GM21367 (cell line): ENCODE results near the gene MYO18A.

Experiments
- ATAC-seq: cut with Tn5 transposase; IDR thresholded peaks from one replicate; pipeline ENCODE4 v1.9.1; 2021; ENCODE audit not compliant: unreplicated experiment

Gene MYO18A

GRCh38 chr17:29129731-29130130 lies 50.5 kb downstream of the MYO18A start:
- ATAC-seq: no peak

DNA sequence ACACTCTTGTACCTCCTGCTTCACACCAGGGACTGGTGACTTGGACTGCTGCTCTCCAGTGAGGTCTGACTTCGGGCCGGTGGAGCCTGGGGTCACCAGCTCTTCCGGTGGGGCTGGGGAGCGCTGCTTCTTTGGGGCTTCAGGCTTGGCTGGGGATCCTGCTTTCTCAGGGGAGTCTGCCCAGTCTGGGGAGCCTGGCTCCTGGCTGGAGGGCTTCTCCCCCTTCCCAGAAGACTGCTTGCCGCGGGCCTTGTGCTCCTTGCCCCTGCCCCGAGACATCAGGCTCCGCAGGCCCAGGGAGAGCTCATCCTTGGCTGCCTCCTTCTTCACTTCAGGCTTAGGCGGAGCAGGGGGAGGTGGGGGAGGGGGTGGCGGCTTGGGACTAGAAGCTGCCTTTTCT lies 52.4 kb downstream of the MYO18A start:
- no peak for ATAC-seq

GRCh38 chr17:29126268-29126930 lies 53.8 kb downstream of the MYO18A start:
- ATAC-seq: no peak

- ATAC-seq: no peak
Measured at GRCh38 chr17:29125651-29126050, 54.5 kb downstream of the MYO18A start.

DNA sequence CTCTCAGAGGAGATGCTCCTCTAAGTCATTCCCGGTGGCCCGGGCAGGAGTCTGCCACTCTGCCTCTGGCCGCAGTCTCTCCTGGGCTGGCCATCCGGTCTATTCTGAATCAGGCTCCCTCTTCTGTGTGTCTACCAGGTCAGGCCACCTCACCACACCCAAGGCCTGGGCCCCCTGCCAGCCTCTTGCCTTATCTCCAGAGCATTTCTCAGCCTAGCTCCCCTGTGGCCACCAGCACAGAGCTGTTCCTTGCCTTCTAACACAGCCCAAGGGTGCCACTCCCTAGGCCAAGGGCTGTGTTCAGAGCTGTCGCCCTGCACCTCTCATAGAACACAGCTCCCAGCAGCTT lies 55.3 kb downstream of the MYO18A start:
- ATAC-seq: no peak

GRCh38 chr17:29124135-29124924 lies 55.9 kb downstream of the MYO18A start:
- no peak for ATAC-seq

- ATAC-seq: no peak
Measured at GRCh38 chr17:29123111-29123510, 57.1 kb downstream of the MYO18A start.

DNA sequence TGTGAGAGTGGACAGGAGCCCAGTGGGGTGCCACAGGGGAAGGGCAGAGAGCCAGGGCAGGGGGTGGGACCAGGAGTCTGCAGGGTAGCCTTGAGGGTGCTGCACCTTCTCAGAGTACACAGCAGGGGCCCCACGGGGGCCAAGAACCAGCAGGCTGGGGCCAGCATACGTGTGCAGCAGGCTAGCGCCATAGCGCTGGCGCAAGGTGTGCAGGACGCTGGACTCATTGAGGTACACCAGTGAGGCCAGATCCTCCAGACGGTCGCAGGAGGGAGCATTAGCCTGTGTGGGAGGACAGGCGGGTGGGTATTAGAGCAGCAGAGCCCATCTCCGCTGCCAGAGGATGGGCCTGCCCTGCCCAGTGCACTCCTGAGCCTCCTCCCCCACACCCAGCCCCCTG lies 58.8 kb downstream of the MYO18A start:
- ATAC-seq: no peak

DNA sequence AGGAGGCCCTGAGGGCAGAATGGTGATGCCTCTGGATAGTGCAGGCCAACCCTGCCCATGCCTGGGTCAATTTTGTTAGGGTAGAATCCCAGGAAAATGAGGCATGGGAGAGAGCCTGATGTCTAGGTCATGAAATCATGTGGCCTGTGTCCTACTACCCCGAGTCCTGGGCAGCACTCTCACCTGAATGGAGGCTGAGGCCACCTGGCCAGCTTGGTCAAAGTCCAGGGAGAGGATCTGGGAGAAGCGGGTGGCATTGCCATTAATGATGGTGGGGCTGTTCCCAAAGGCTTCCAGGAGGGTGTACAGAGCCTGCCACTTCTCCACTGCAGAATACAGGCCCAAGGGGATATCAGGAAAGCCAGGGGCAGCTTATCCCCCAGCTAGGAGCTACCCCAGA lies 59.8 kb downstream of the MYO18A start:
- ATAC-seq: no peak

- no peak for ATAC-seq
Measured at GRCh38 chr17:29119265-29119664, 60.9 kb downstream of the MYO18A start.

DNA sequence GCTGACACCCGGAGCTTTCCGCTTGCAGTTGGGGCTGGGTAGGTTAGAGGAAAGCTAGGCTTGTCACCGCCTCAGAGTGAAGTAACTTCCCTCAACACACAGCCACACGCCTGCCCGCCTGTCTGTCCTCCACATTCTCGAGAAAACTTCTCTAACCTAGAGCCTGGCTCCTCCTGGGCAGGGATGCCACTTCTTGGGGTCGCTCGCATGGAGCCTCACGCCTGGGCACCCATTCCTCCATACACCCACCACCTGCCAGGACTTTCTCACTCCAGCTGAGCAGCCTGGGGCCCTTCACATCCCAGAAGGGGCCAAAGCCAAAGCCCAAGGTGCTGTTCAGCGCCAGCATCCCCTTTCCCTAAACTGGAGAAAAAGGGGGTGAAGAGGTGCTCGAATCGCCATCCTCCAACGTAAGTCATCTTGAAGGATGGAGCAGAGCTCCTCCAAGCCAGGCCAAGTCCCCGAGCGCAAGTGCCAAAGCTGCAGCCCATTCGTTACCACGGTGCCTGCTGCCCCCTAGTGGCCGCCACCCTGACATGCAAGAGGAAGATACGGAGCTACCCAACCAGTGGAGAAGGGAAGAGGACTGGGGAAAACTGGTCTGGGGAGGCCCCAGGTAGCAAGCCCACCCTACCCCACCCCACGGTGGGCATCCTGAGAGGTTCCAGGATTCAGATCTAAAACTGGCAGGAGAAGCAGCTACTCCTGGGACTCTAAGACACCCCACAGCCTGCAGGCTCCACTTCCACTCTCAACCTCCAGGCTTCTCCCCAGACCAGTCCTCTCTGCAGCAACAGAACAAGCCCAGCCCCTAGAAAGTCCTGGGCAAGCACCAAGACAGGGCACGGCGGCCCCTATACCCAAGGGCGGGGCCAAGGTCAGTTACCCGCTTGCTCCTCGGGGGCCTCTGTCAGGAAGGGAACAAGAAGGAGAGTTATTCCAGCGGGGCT lies 63.1 kb downstream of the MYO18A start:
- no peak for ATAC-seq

- no peak for ATAC-seq
Measured at GRCh38 chr17:29115961-29116803, 64.0 kb downstream of the MYO18A start.

- no peak for ATAC-seq
Measured at GRCh38 chr17:29115435-29115834, 64.8 kb downstream of the MYO18A start.

DNA sequence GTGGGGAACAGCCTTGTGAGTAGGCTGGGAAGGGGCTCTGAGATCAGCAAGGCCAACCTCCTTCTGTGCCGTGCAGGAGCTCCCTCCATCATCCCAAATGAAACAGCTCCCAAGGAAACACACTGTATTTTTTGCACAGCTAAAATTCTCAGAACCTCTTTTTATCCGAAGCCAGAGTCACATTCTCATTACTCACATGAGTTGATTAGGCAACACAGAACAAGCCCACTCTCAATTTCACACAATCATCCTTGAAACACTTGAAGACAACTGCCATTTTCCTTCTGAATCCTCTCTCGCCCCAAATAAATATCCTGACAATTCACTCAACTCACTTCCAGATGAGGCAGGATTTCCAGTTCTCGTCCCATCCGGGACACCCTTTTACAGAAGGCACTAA lies 66.1 kb downstream of the MYO18A start:
- no peak for ATAC-seq

GRCh38 chr17:29113334-29113733 lies 66.9 kb downstream of the MYO18A start:
- no peak for ATAC-seq

- no peak for ATAC-seq
Measured at GRCh38 chr17:29112771-29113295, 67.4 kb downstream of the MYO18A start.

DNA sequence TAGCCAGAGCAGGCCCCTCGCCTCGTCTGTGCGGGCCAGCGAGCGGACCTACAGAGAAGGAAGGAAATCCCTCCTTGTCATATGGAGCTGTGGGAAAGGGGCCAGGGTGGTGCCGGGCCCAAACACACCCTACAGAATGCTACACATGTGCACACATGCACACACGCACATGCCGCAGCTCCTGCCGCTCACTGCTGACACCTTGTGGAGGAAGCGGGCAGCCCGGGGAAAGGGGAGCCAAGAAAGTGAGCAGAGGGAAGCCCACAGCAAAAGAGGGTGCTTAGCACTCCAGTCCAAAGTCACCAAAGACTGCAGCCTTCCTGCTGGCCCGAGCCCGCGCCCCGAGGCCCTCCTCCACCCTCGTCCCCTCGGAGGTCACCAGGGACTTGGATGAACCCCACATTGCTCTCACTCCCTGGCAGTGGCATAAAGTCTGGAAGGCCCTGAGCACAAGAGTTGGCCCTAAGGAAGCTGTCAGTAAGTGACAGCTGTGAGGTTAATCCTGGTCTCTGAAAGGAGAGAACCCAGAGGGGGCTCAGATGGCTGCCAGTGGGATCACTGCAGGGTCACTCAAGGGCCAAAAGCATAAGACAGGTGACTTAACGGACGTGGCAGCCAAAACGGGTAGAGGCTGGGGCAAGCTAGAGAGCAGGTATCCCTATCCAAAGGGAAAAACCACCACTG lies 68.2 kb downstream of the MYO18A start:
- no peak for ATAC-seq

GRCh38 chr17:29110372-29110757 lies 69.8 kb downstream of the MYO18A start:
- no peak for ATAC-seq

GRCh38 chr17:29109477-29110371 lies 70.5 kb downstream of the MYO18A start:
- no peak for ATAC-seq
